HEK293 (cell line): ENCODE results near the gene PAX2.

ENCODE experiments used
- ATF2 ChIP-seq: fragments of 450-650 bp; formaldehyde crosslinking; IDR thresholded peaks from 2 replicates; pipeline ENCODE4 v1.5.1; 2016; ENCODE audit warnings: missing biosample characterization, missing genetic modification characterization, low read depth
- BCL11A ChIP-seq: fragments of 450-650 bp; formaldehyde crosslinking; IDR thresholded peaks from 2 replicates; pipeline ENCODE4 v1.5.1; 2016; ENCODE audit warnings: low read depth, missing biosample characterization, missing genetic modification characterization
- GFI1B ChIP-seq: fragments of 450-650 bp; formaldehyde crosslinking; IDR thresholded peaks from 2 replicates; pipeline ENCODE4 v1.5.1; 2016; ENCODE audit warnings: missing biosample characterization, missing genetic modification characterization
- PRDM1 ChIP-seq: fragments of 450-650 bp; formaldehyde crosslinking; IDR thresholded peaks from 2 replicates; pipeline ENCODE4; 2016; ENCODE audit warnings: missing biosample characterization, missing genetic modification characterization
- PRDM10 ChIP-seq: fragments of 450-650 bp; formaldehyde crosslinking; IDR thresholded peaks from 2 replicates; pipeline ENCODE4 v1.5.1; 2016; ENCODE audit warnings: missing biosample characterization, missing genetic modification characterization
- PRDM2 ChIP-seq: fragments of 450-650 bp; formaldehyde crosslinking; IDR thresholded peaks from 2 replicates; pipeline ENCODE4 v1.5.1; 2016; ENCODE audit warnings: missing biosample characterization, missing genetic modification characterization, borderline replicate concordance
- SCRT2 ChIP-seq: fragments of 450-650 bp; formaldehyde crosslinking; IDR thresholded peaks from 2 replicates; pipeline ENCODE4 v1.5.1; 2016; ENCODE audit warnings: missing biosample characterization, missing genetic modification characterization
- ZBTB17 ChIP-seq: fragments of 450-650 bp; formaldehyde crosslinking; IDR thresholded peaks from 2 replicates; pipeline ENCODE4 v1.5.1; 2016; ENCODE audit warnings: missing biosample characterization, missing genetic modification characterization
- ZBTB20 ChIP-seq: fragments of 450-650 bp; formaldehyde crosslinking; IDR thresholded peaks from 2 replicates; pipeline ENCODE4 v1.5.1; 2016; ENCODE audit warnings: missing biosample characterization, missing genetic modification characterization
- ZBTB49 ChIP-seq: fragments of 450-650 bp; formaldehyde crosslinking; IDR thresholded peaks from 2 replicates; pipeline ENCODE4 v1.5.1; 2016; ENCODE audit warnings: missing biosample characterization, missing genetic modification characterization, low read depth
- ZFP69B ChIP-seq: fragments of 450-650 bp; formaldehyde crosslinking; IDR thresholded peaks from 2 replicates; pipeline ENCODE4 v1.5.1; 2016; ENCODE audit warnings: missing biosample characterization, missing genetic modification characterization
- ZNF302 ChIP-seq: fragments of 450-650 bp; formaldehyde crosslinking; IDR thresholded peaks from 2 replicates; pipeline ENCODE4 v1.5.1; 2016; ENCODE audit warnings: missing biosample characterization, missing genetic modification characterization, low read depth
- ZNF354C ChIP-seq: fragments of 450-650 bp; formaldehyde crosslinking; IDR thresholded peaks from 2 replicates; pipeline ENCODE4 v1.5.1; 2016; ENCODE audit warnings: missing biosample characterization, missing genetic modification characterization, low read depth, borderline replicate concordance
- ZNF37A ChIP-seq: fragments of 450-650 bp; IDR thresholded peaks from 2 replicates; pipeline ENCODE4 v1.5.1; 2018; ENCODE audit warnings: missing biosample characterization, missing genetic modification characterization
- ZNF394 ChIP-seq: fragments of 450-650 bp; formaldehyde crosslinking; IDR thresholded peaks from 2 replicates; pipeline ENCODE4 v1.5.1; 2016; ENCODE audit warnings: missing biosample characterization, missing genetic modification characterization, mild to moderate bottlenecking, moderate library complexity, borderline replicate concordance
- ZNF555 ChIP-seq: fragments of 450-650 bp; formaldehyde crosslinking; conservative IDR thresholded peaks from 2 replicates; pipeline ENCODE4 v1.5.1; 2017; ENCODE audit warnings: missing biosample characterization, mild to moderate bottlenecking, missing genetic modification characterization, inconsistent platforms
- ZNF580 ChIP-seq: fragments of 450-650 bp; formaldehyde crosslinking; IDR thresholded peaks from 2 replicates; pipeline ENCODE4 v1.5.1; 2016; ENCODE audit warnings: missing biosample characterization, missing genetic modification characterization
- ZNF585B ChIP-seq: fragments of 450-650 bp; formaldehyde crosslinking; IDR thresholded peaks from 2 replicates; pipeline ENCODE4 v1.5.1; 2016; ENCODE audit warnings: missing biosample characterization, missing genetic modification characterization
- ZNF692 ChIP-seq: fragments of 450-650 bp; formaldehyde crosslinking; IDR thresholded peaks from 2 replicates; pipeline ENCODE4 v1.5.1; 2016; ENCODE audit warnings: missing biosample characterization, missing genetic modification characterization
- ZNF776 ChIP-seq: fragments of 450-650 bp; formaldehyde crosslinking; IDR thresholded peaks from 2 replicates; pipeline ENCODE4 v1.5.0; 2017; ENCODE audit warnings: missing biosample characterization, missing genetic modification characterization, borderline replicate concordance
- ZSCAN5A ChIP-seq: fragments of 450-650 bp; formaldehyde crosslinking; IDR thresholded peaks from 2 replicates; pipeline ENCODE4 v1.5.1; 2016; ENCODE audit warnings: missing biosample characterization, missing genetic modification characterization

The PAX2 gene

GRCh38 chr10:100729862-100730724 lies 15.3 kb upstream of the PAX2 start (continued):
- TF ChIP-seq PRDM10 (peak; percentile 93), ZNF776 (no peak), GFI1B (peak; percentile 46; the same call in 1 of the 2 replicates), ZFP69B (peak; percentile 30; the same call in 1 of the 2 replicates), PRDM2 (no peak), ZNF555 (tag by site-specific recombination) (no peak), ZBTB49 (tag by site-specific recombination) (no peak), ZNF302 (no peak), ZNF580 (no peak), ZNF394 (tag by site-specific recombination) (no peak), ZSCAN5A (no peak), ZNF585B (tag by site-specific recombination) (no peak), ZNF354C (tag by site-specific recombination) (no peak), ZBTB17 (peak; percentile 50), ZNF37A (tag by site-specific recombination) (no peak), SCRT2 (no peak), ZNF692 (tag by site-specific recombination) (no peak; the same call in 1 of the 2 replicates), PRDM1 (tag by site-specific recombination) (peak; percentile 99), BCL11A (tag by site-specific recombination) (no peak), ZBTB20 (tag by site-specific recombination) (peak; percentile 97), ATF2 (tag by site-specific recombination) (no peak)
